GM19467 (cell line): ENCODE data around the gene DHX40.
"Not testable (repeated sequence)": the region's sequence is repeated elsewhere in the genome, so short reads cannot be mapped to it uniquely, and the experiment has no call there.

Source experiments
- ATAC-seq: cut with Tn5 transposase; IDR thresholded peaks from one replicate; pipeline ENCODE4 v1.9.1; 2021; ENCODE audit warnings: mild to moderate bottlenecking, moderate library complexity; ENCODE audit not compliant: unreplicated experiment

DHX40 gene

GRCh38 chr17:59627770-59628171 is 62.4 kb downstream of the DHX40 start:
- ATAC-seq = no peak

- no peak for ATAC-seq
Observed at GRCh38 chr17:59629174-59629573, 63.8 kb downstream of the DHX40 start.

GRCh38 chr17:59631276-59631675 is 65.9 kb downstream of the DHX40 start:
- ATAC-seq = no peak

GRCh38 chr17:59632398-59632797 is 67.0 kb downstream of the DHX40 start:
- ATAC-seq = no peak

GRCh38 chr17:59633658-59634359 is 68.4 kb downstream of the DHX40 start:
- no peak for ATAC-seq

- no peak for ATAC-seq
Observed at GRCh38 chr17:59634632-59635541, 69.5 kb downstream of the DHX40 start.

- ATAC-seq = no peak
Observed at GRCh38 chr17:59637611-59638310, 72.4 kb downstream of the DHX40 start.

- no peak for ATAC-seq
Observed at GRCh38 chr17:59638553-59638952, 73.1 kb downstream of the DHX40 start.

GRCh38 chr17:59641799-59642484 is 76.5 kb downstream of the DHX40 start:
- peak; percentile 72 for ATAC-seq

- ATAC-seq = no peak
Observed at GRCh38 chr17:59642565-59642964, 77.2 kb downstream of the DHX40 start.

GRCh38 chr17:59643159-59644140 is 78.0 kb downstream of the DHX40 start:
- ATAC-seq = no peak

- ATAC-seq = no peak
Observed at GRCh38 chr17:59647288-59647687, 81.9 kb downstream of the DHX40 start.

GRCh38 chr17:59649886-59650285 is 84.5 kb downstream of the DHX40 start:
- ATAC-seq = no peak

GRCh38 chr17:59650642-59651041 is 85.2 kb downstream of the DHX40 start:
- no peak for ATAC-seq

- no peak for ATAC-seq
Observed at GRCh38 chr17:59651346-59651745, 85.9 kb downstream of the DHX40 start.

GRCh38 chr17:59652119-59652518 is 86.7 kb downstream of the DHX40 start:
- no peak for ATAC-seq

- not testable (repeated sequence) for ATAC-seq
Observed at GRCh38 chr17:59656624-59657023, 91.2 kb downstream of the DHX40 start.
